SK-N-SH (cell line): ENCODE results near the gene PMP22. TPM values are rescaled to one million over a fixed set of nuclear protein-coding genes. Genes with fewer than 3 reads are reported as not detected.

Experiments used
- CTCF ChIA-PET: fragments of 300-600, 350-600 bp; formaldehyde crosslinking; extraction: SDS; loops from one replicate; lab custom pipeline; 2021; lab: Yijun Ruan, JAX
- POLR2A ChIA-PET: fragments of 350-600 bp; sonication (Branson Sonifier 250); formaldehyde crosslinking; extraction: SDS; loops from one replicate; lab custom pipeline; 2020; ENCODE audit warnings: antibody characterized with exemption, inconsistent platforms; lab: Yijun Ruan, JAX
- DNase-seq: peaks from one replicate; pipeline ENCODE4 v3.0.0; 2012
- H2AFZ ChIP-seq: fragments of 200-600 bp; sonication (generic); 2 replicates; pipeline ENCODE4 v1.8.1; 2016; ENCODE audit warnings: antibody characterized with exemption, mild to moderate bottlenecking, low read depth
- H3F3A ChIP-seq: fragments of 200-600 bp; sonication (generic); replicated peaks from 2 replicates; pipeline ENCODE3; 2016; ENCODE audit warnings: antibody characterized with exemption, mild to moderate bottlenecking; ENCODE audit not compliant: insufficient read depth
- H3K27ac ChIP-seq, 2 experiments: fragments of 200-500 bp in 1 of 2; fragments of 200-600 bp in 1 of 2; sonication (Bioruptor generic) in 1 of 2; sonication (generic), shearing (Covaris generic) in 1 of 2; 2 replicates each; pipeline versions ENCODE4 v1.5.1 to v1.6.1; 2014 to 2016; ENCODE audit warnings: low read depth in 2 of 2, inconsistent platforms in 1 of 2, low read length in 1 of 2, mild to moderate bottlenecking in 1 of 2, mixed read lengths in 1 of 2
- H3K27me3 ChIP-seq: fragments of 200-600 bp; sonication (generic), shearing (Covaris generic); 2 replicates; pipeline ENCODE4 v1.6.1; 2016; ENCODE audit warnings: mixed run types; ENCODE audit not compliant: insufficient read depth
- H3K36me3 ChIP-seq, 2 experiments: fragments of 200-500 bp in 1 of 2; fragments of 200-600 bp in 1 of 2; sonication (Bioruptor generic) in 1 of 2; sonication (generic) in 1 of 2; replicated peaks in 1 of 2; 2 replicates each; pipeline versions ENCODE3 to v1.5.1; 2014 to 2016; ENCODE audit warnings: low read length in 1 of 2, mild to moderate bottlenecking in 1 of 2; ENCODE audit not compliant: insufficient read depth in 2 of 2, control insufficient read depth in 1 of 2
- H3K4me1 ChIP-seq, 2 experiments: fragments of 200-500 bp in 1 of 2; fragments of 200-600 bp in 1 of 2; sonication (Bioruptor generic) in 1 of 2; sonication (generic), shearing (Covaris generic) in 1 of 2; 2 replicates each; pipeline versions ENCODE4 v1.5.1 to v1.6.1; 2014 to 2016; ENCODE audit warnings: low read depth in 1 of 2, low read length in 1 of 2, mixed run types in 1 of 2; ENCODE audit not compliant: insufficient read depth in 2 of 2, control insufficient read depth in 1 of 2
- H3K4me2 ChIP-seq: fragments of 200-600 bp; sonication (generic), shearing (Covaris generic); 2 replicates; pipeline ENCODE4 v1.6.1; 2017; ENCODE audit warnings: mixed run types
- H3K4me3 ChIP-seq, 2 experiments: fragments of 200-500 bp in 1 of 2; fragments of 200-600 bp in 1 of 2; sonication (Bioruptor generic) in 1 of 2; sonication (generic), shearing (Covaris generic) in 1 of 2; 2 replicates each; pipeline versions ENCODE4 v1.5.1 to v1.8.1; 2014 to 2016; ENCODE audit warnings: low read depth in 2 of 2, inconsistent platforms in 1 of 2, low read length in 1 of 2, mild to moderate bottlenecking in 1 of 2, mixed read lengths in 1 of 2, moderate library complexity in 1 of 2
- H3K79me2 ChIP-seq: fragments of 200-600 bp; sonication (generic); 2 replicates; pipeline ENCODE4 v1.8.1; 2017; ENCODE audit warnings: mild to moderate bottlenecking; ENCODE audit not compliant: insufficient read depth
- H3K9ac ChIP-seq: fragments of 200-600 bp; sonication (generic); 2 replicates; pipeline ENCODE4 v1.6.1; 2017; ENCODE audit warnings: mixed run types
- H3K9me2 ChIP-seq: fragments of 200-600 bp; sonication (generic); 2 replicates; pipeline ENCODE4 v1.6.1; 2017; ENCODE audit warnings: mixed run types
- H3K9me3 ChIP-seq: fragments of 200-600 bp; sonication (generic); 2 replicates; pipeline ENCODE4 v1.6.1; 2017; ENCODE audit warnings: mixed run types, mild to moderate bottlenecking, moderate library complexity
- H4K20me1 ChIP-seq: fragments of 200-600 bp; sonication (generic); 2 replicates; pipeline ENCODE4 v1.6.1; 2017; ENCODE audit warnings: mild to moderate bottlenecking, mixed run types; ENCODE audit not compliant: insufficient read depth
- CTCF ChIP-seq: fragments of 200-600 bp; sonication (generic); IDR thresholded peaks from 2 replicates; pipeline ENCODE4 v1.6.1; 2017; ENCODE audit warnings: antibody characterized with exemption, mild to moderate bottlenecking, moderate library complexity
- EP300 ChIP-seq, 2 experiments: IDR thresholded peaks; 2 replicates each; pipeline versions ENCODE4 v1.4.0 to v1.6.1; 2012; ENCODE audit warnings: borderline replicate concordance in 1 of 2, low read depth in 1 of 2, low read length in 1 of 2
- FOSL2 ChIP-seq: IDR thresholded peaks from 2 replicates; pipeline ENCODE4 v1.4.0; 2012; ENCODE audit warnings: low read depth, mild to moderate bottlenecking, moderate library complexity, borderline replicate concordance
- FOXM1 ChIP-seq: IDR thresholded peaks from 2 replicates; pipeline ENCODE4 v1.4.0; 2012; ENCODE audit warnings: low read depth, mild to moderate bottlenecking
- GABPA ChIP-seq: IDR thresholded peaks from 2 replicates; pipeline ENCODE4 v1.4.0; 2012; ENCODE audit warnings: low read depth, mild to moderate bottlenecking
- MAX ChIP-seq: IDR thresholded peaks from 2 replicates; pipeline ENCODE4 v1.4.0; 2012; ENCODE audit warnings: low read depth
- MEF2A ChIP-seq: IDR thresholded peaks from 2 replicates; pipeline ENCODE4 v1.4.0; 2012; ENCODE audit warnings: low read depth, borderline replicate concordance
- MXI1 ChIP-seq: IDR thresholded peaks from 2 replicates; pipeline ENCODE4 v1.6.1; 2012; ENCODE audit warnings: mild to moderate bottlenecking, low read depth, low read length, improper control_type of control experiment
- NFIC ChIP-seq: IDR thresholded peaks from 2 replicates; pipeline ENCODE4 v1.4.0; 2012; ENCODE audit warnings: borderline replicate concordance
- NRF1 ChIP-seq: IDR thresholded peaks from 2 replicates; pipeline ENCODE4 v1.6.1; 2012; ENCODE audit warnings: low read depth, mild to moderate bottlenecking, low read length
- POLR2AphosphoS5 ChIP-seq: IDR thresholded peaks from 2 replicates; pipeline ENCODE4 v1.6.1; 2012; ENCODE audit warnings: low read depth, low read length
- RFX5 ChIP-seq: IDR thresholded peaks from 2 replicates; pipeline ENCODE4 v1.6.1; 2012; ENCODE audit warnings: mild to moderate bottlenecking, improper control_type of control experiment, low read length
- TAF1 ChIP-seq: IDR thresholded peaks from 2 replicates; pipeline ENCODE4 v1.6.1; 2012; ENCODE audit warnings: low read depth, mild to moderate bottlenecking, low read length, moderate library complexity, borderline replicate concordance
- TCF12 ChIP-seq: IDR thresholded peaks from 2 replicates; pipeline ENCODE4 v1.4.0; 2012
- YY1 ChIP-seq: IDR thresholded peaks from 2 replicates; pipeline ENCODE4 v1.4.0; 2012; ENCODE audit warnings: low read depth, mild to moderate bottlenecking
- WGBS: methylation state at CpG from one replicate; pipeline ENCODE4 v1.1.6; 2017; ENCODE audit warnings: low lambda C conversion rate; 5-methylcytosine and 5-hydroxymethylcytosine counted together
- polyA plus RNA-seq, 3 experiments: library from polyadenylated mRNA; depleted of rRNA; stranded (reverse); fragments of >200 nt; gene quantifications; 2 replicates each; pipeline ENCODE4 v1.2.3, GENCODE V29; 2012
- TF ChIP-seq, protein P1 (sequence below): IDR thresholded peaks from 2 replicates; pipeline ENCODE4 v1.4.0; 2012; ENCODE audit warnings: low read depth, borderline replicate concordance
- TF ChIP-seq, protein P2 (sequence below): IDR thresholded peaks from 2 replicates; pipeline ENCODE4 v1.4.0; 2012; ENCODE audit warnings: low read depth, borderline replicate concordance
- TF ChIP-seq, protein P3 (sequence below): IDR thresholded peaks from 2 replicates; pipeline ENCODE4 v1.6.1; 2012; ENCODE audit warnings: mild to moderate bottlenecking, low read depth, low read length, moderate library complexity

PMP22 gene
- polyA plus RNA-seq, 1 of the 3 experiments (the other 2 are of a cell fraction) = 82.5 TPM

- Histone ChIP-seq H4K20me1 (no peaks in the 10 kb centered on the region), H2AFZ (no peak overlapping the region), H3K4me3 (no peak overlapping the region), H3K27me3 (peaks cover 11% of the 10 kb centered on the region; the same call in 1 of the 2 replicates), H3K4me2 (no peak overlapping the region), H3K27ac (no peak overlapping the region), H3F3A (no peaks in the 10 kb centered on the region), H3K9me3 (no peaks in the 10 kb centered on the region), H3K79me2 (no peaks in the 10 kb centered on the region), H3K9me2 (no peaks in the 10 kb centered on the region), H3K36me3 (no peaks in the 10 kb centered on the region), H3K9ac (no peak overlapping the region), H3K4me1 (no peaks in the 10 kb centered on the region)
- POLR2A ChIA-PET = no interaction called here
- 54% methylated on average over 5 of the region's 5 CpGs for WGBS
- no peak for TF ChIP-seq FOXM1
- TF ChIP-seq, protein P1, sequence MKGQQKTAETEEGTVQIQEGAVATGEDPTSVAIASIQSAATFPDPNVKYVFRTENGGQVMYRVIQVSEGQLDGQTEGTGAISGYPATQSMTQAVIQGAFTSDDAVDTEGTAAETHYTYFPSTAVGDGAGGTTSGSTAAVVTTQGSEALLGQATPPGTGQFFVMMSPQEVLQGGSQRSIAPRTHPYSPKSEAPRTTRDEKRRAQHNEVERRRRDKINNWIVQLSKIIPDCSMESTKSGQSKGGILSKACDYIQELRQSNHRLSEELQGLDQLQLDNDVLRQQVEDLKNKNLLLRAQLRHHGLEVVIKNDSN = no peak
- TF ChIP-seq EP300 (IDR thresholded peaks at IDR 0.05; ENCODE audit: borderline replicate concordance in 1 of 2, low read depth in 1 of 2, low read length in 1 of 2) = no peak
- no peak for TF ChIP-seq NFIC
- no peak for TF ChIP-seq MEF2A
- TF ChIP-seq NRF1 = no peak
- TF ChIP-seq TCF12 = no peak
- CTCF ChIA-PET = interaction anchor here (1.0 kb wide), 1 partner anchor 9 kb away, joined by 3 read pairs; no protein-coding TSS in a partner anchor
- DNase-seq = no peak
Observed at GRCh38 chr17:15311996-15312395, 46.9 kb upstream of the PMP22 start.

DNA sequence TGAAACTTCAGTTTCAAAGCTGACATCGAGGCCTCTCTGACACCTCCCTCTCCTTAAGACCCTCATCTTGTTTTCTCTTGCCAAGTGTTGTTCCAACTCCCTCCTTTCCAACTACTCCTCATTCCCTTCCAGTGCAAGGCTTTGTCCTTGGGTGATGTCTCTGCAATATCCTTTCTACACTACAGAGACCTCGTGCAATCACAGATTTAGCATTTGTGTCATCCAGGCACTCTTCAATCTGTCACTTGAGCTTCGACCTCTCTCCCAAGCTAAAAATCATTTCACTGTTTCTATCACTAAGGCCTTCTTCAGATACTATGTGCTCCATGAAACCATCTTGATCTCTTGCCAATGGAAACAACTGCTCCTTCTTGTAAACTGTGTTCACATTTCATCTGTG lies 44.7 kb upstream of the PMP22 start:
- Histone ChIP-seq H3K9me3 (no peaks in the 10 kb centered on the region), H3K4me2 (no peak overlapping the region), H4K20me1 (no peaks in the 10 kb centered on the region), H3K27ac (no peak overlapping the region), H2AFZ (no peak overlapping the region), H3K9ac (no peak overlapping the region), H3K4me1 (peaks cover 0 to under 1% of the 10 kb centered on the region in 2 experiments; a peak in 2 of 4 replicates), H3K79me2 (no peaks in the 10 kb centered on the region), H3F3A (no peaks in the 10 kb centered on the region), H3K27me3 (peaks cover 10% of the 10 kb centered on the region; the same call in 1 of the 2 replicates), H3K9me2 (no peaks in the 10 kb centered on the region), H3K36me3 (no peaks in the 10 kb centered on the region), H3K4me3 (no peak overlapping the region)
- DNase-seq = no peak
- POLR2A ChIA-PET = no interaction called here
- WGBS = 39% methylated on average over 3 of the region's 3 CpGs
- CTCF ChIA-PET = no interaction called here
- TF ChIP-seq POLR2AphosphoS5 (no peak), CTCF (no peak), RFX5 (no peak), TAF1 (no peak), NFIC (no peak), FOXM1 (no peak), NRF1 (no peak), MAX (no peak), GABPA (no peak), MXI1 (no peak), FOSL2 (no peak), EP300 (IDR thresholded peaks at IDR 0.05; ENCODE audit: borderline replicate concordance in 1 of 2, low read depth in 1 of 2, low read length in 1 of 2) (no peak), TCF12 (no peak), YY1 (no peak)
- TF ChIP-seq, protein P2, sequence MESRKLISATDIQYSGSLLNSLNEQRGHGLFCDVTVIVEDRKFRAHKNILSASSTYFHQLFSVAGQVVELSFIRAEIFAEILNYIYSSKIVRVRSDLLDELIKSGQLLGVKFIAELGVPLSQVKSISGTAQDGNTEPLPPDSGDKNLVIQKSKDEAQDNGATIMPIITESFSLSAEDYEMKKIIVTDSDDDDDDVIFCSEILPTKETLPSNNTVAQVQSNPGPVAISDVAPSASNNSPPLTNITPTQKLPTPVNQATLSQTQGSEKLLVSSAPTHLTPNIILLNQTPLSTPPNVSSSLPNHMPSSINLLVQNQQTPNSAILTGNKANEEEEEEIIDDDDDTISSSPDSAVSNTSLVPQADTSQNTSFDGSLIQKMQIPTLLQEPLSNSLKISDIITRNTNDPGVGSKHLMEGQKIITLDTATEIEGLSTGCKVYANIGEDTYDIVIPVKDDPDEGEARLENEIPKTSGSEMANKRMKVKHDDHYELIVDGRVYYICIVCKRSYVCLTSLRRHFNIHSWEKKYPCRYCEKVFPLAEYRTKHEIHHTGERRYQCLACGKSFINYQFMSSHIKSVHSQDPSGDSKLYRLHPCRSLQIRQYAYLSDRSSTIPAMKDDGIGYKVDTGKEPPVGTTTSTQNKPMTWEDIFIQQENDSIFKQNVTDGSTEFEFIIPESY = no peak
- TF ChIP-seq, protein P3, sequence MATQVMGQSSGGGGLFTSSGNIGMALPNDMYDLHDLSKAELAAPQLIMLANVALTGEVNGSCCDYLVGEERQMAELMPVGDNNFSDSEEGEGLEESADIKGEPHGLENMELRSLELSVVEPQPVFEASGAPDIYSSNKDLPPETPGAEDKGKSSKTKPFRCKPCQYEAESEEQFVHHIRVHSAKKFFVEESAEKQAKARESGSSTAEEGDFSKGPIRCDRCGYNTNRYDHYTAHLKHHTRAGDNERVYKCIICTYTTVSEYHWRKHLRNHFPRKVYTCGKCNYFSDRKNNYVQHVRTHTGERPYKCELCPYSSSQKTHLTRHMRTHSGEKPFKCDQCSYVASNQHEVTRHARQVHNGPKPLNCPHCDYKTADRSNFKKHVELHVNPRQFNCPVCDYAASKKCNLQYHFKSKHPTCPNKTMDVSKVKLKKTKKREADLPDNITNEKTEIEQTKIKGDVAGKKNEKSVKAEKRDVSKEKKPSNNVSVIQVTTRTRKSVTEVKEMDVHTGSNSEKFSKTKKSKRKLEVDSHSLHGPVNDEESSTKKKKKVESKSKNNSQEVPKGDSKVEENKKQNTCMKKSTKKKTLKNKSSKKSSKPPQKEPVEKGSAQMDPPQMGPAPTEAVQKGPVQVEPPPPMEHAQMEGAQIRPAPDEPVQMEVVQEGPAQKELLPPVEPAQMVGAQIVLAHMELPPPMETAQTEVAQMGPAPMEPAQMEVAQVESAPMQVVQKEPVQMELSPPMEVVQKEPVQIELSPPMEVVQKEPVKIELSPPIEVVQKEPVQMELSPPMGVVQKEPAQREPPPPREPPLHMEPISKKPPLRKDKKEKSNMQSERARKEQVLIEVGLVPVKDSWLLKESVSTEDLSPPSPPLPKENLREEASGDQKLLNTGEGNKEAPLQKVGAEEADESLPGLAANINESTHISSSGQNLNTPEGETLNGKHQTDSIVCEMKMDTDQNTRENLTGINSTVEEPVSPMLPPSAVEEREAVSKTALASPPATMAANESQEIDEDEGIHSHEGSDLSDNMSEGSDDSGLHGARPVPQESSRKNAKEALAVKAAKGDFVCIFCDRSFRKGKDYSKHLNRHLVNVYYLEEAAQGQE = no peak
- TF ChIP-seq, protein P1 = no peak
